ENCODE results near the gene HSDL1. TPM values are rescaled to one million over a fixed set of nuclear protein-coding genes. Genes with fewer than 3 reads are reported as not detected.

The HSDL1 gene
- total and polyA plus RNA-seq, 8 donors = 7.2 to 374 (median 9.2) TPM

- no peak for TF ChIP-seq EP300 (IDR thresholded peaks at IDR 0.05)
- TF ChIP-seq POLR2AphosphoS5 (IDR thresholded peaks at IDR 0.05) = no peak
- TF ChIP-seq CTCF (IDR thresholded peaks at IDR 0.05) = no peak
- TF ChIP-seq POLR2A (IDR thresholded peaks at IDR 0.05) = no peak
- Histone ChIP-seq H3K36me3 (peaks cover 61 to 97% (median 91%) of the 10 kb centered on the region in 4 donors), H3K27me3 (no peaks in the 10 kb centered on the region), H3K4me1 (peaks cover 0 to 30% (median 4%) of the 10 kb centered on the region in 4 donors), H3K9me3 (no peaks in the 10 kb centered on the region), H3K4me3 (no peak overlapping the region), H3K27ac (peak overlapping the region in 1 of 5 donors; percentile 1)
- no peak for DNase-seq
- 84 to 88% (median 87%) methylated on average over 12 of the region's 12 CpGs for WGBS, 5 donors
- intact Hi-C loops (cut with DNase I; ENCODE audit: low total_unique reads) = loop anchor here (5.0 kb wide), 1 partner anchor 100 kb away; the partner anchor contains the start of gene TAF1C
Measured at GRCh38 chr16:84087001-84087400, 58.0 kb downstream of the HSDL1 start.

- no peaks in the 10 kb centered on the region for H3K27me3 ChIP-seq
- intact Hi-C loops (cut with DNase I; ENCODE audit: low total_unique reads) = loop anchor here (5.0 kb wide), 1 partner anchor 101 kb away; the partner anchor contains the start of gene TAF1C
- TF ChIP-seq EP300 (IDR thresholded peaks at IDR 0.05) (no peak), POLR2AphosphoS5 (IDR thresholded peaks at IDR 0.05) (no peak), POLR2A (IDR thresholded peaks at IDR 0.05) (no peak), CTCF (IDR thresholded peaks at IDR 0.05) (no peak)
- no peak overlapping the region for H3K27ac ChIP-seq
- no peaks in the 10 kb centered on the region for H3K9me3 ChIP-seq
- DNase-seq = no peak
- whole genome bisulfite sequencing, 5 donors = 62 to 77% (median 63%) methylated on average over 11 of the region's 11 CpGs
- H3K4me3 ChIP-seq = no peak overlapping the region
- H3K4me1 ChIP-seq = peaks cover 0 to 30% (median 4%) of the 10 kb centered on the region in 4 donors
- peaks cover 61 to 97% (median 91%) of the 10 kb centered on the region in 4 donors for H3K36me3 ChIP-seq
Measured at GRCh38 chr16:84086341-84086740, 58.6 kb downstream of the HSDL1 start.

- no peak for DNase-seq
- Histone ChIP-seq H3K36me3 (peaks cover 61 to 97% (median 91%) of the 10 kb centered on the region in 4 donors), H3K4me3 (no peak overlapping the region), H3K27ac (no peak overlapping the region), H3K4me1 (peaks cover 0 to 30% (median 4%) of the 10 kb centered on the region in 4 donors), H3K27me3 (no peaks in the 10 kb centered on the region), H3K9me3 (no peaks in the 10 kb centered on the region)
- intact Hi-C loops (cut with DNase I; ENCODE audit: low total_unique reads) = loop anchor here (5.0 kb wide), 1 partner anchor 102 kb away; the partner anchor contains the start of gene TAF1C
- TF ChIP-seq EP300 (IDR thresholded peaks at IDR 0.05) = no peak
- no peak for TF ChIP-seq POLR2AphosphoS5 (IDR thresholded peaks at IDR 0.05)
- TF ChIP-seq POLR2A (IDR thresholded peaks at IDR 0.05) = no peak
- no peak for TF ChIP-seq CTCF (IDR thresholded peaks at IDR 0.05)
- 33 to 54% (median 37%) methylated on average over 6 of the region's 6 CpGs for WGBS, 5 donors
Measured at GRCh38 chr16:84085773-84086172, 59.2 kb downstream of the HSDL1 start.

GRCh38 chr16:84085271-84085667 is 59.7 kb downstream of the HSDL1 start:
- no peaks in the 10 kb centered on the region for H3K27me3 ChIP-seq
- 64 to 83% (median 67%) methylated on average over 8 of the region's 8 CpGs for WGBS, 5 donors
- no peaks in the 10 kb centered on the region for H3K9me3 ChIP-seq
- intact Hi-C loops (cut with DNase I; ENCODE audit: low total_unique reads) = loop anchor here (5.0 kb wide), 1 partner anchor 102 kb away; the partner anchor contains the start of gene TAF1C
- DNase-seq = no peak
- TF ChIP-seq POLR2A (IDR thresholded peaks at IDR 0.05) = no peak
- no peak for TF ChIP-seq EP300 (IDR thresholded peaks at IDR 0.05)
- TF ChIP-seq POLR2AphosphoS5 (IDR thresholded peaks at IDR 0.05) = no peak
- TF ChIP-seq CTCF (IDR thresholded peaks at IDR 0.05) = no peak
- H3K27ac ChIP-seq = no peak overlapping the region
- H3K4me1 ChIP-seq = peaks cover 0 to 30% (median 4%) of the 10 kb centered on the region in 4 donors
- H3K36me3 ChIP-seq = peaks cover 63 to 97% (median 91%) of the 10 kb centered on the region in 4 donors
- no peak overlapping the region for H3K4me3 ChIP-seq
